ENCODE results near the gene ACOXL. TPM values are rescaled to one million over a fixed set of nuclear protein-coding genes. Genes with fewer than 3 reads are reported as not detected.

ACOXL gene
- total and polyA plus RNA-seq, 2 of the 8 experiments (the other 6 are each of a cell fraction or from before 2014, with no cell fraction given) = 11.4 to 20.6 TPM

DNA sequence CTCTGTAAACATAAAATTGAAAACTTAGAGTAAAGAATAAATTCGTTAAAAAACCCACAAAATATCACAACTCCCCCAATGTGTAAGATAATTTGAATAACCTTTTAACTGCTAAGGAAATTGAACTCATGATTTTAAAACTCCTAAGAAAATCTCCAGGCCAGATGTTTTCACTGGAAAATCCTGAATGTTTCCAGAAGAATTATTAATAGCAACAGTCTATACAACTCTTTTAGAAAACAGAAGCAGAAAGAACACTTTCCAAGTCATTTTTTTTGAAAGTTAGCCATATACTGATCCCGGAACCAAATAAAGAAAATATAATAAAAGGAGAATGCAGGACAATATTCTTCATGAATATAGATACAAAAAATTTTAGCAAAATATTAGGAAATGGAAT, 165.6 kb downstream of the ACOXL start:
- no peak for DNase-seq (ENCODE audit: low read depth in 1 of 2, low spot score in 2 of 2)
- Histone ChIP-seq H3K56ac (replicated peaks; ENCODE audit: insufficient read length, low read depth, low read length) (no peak overlapping the region), H3K27ac (ENCODE audit: low read depth, low read length) (no peak overlapping the region), H3K4ac (replicated peaks; ENCODE audit: insufficient read length, low read depth, low read length) (no peak overlapping the region), H3K79me1 (ENCODE audit: low read depth, low read length) (no peaks in the 10 kb centered on the region), H2BK5ac (ENCODE audit: low read depth, low read length) (no peak overlapping the region), H3K4me2 (ENCODE audit: insufficient read depth in 1 of 2, low read depth in 2 of 2, low read length in 2 of 2) (no peak overlapping the region), H2BK120ac (replicated peaks; ENCODE audit: low read depth, low read length) (no peak overlapping the region), H3K23me2 (ENCODE audit: low read depth, low read length) (no peaks in the 10 kb centered on the region), H3K27me3 (replicated peaks in 1 of 4; ENCODE audit: control insufficient read depth in 3 of 4, extremely low read depth in 1 of 4, insufficient read depth in 3 of 4, low read length in 3 of 4) (no peaks in the 10 kb centered on the region; a peak in 1 of 7 replicates), H3K18ac (ENCODE audit: extremely low read depth, low read length) (no peak overlapping the region), H3K4me1 (replicated peaks in 1 of 4; ENCODE audit: control insufficient read depth in 3 of 4, insufficient read depth in 4 of 4, low read length in 3 of 4) (no peaks in the 10 kb centered on the region), H2BK20ac (ENCODE audit: low read length) (no peak overlapping the region), H4K91ac (replicated peaks; ENCODE audit: insufficient read length, low read length) (no peak overlapping the region), H4K8ac (ENCODE audit: extremely low read depth, insufficient read depth, low read length) (no peak overlapping the region), H3K4me3 (ENCODE audit: extremely low read depth in 1 of 4, insufficient read depth in 2 of 4, low read depth in 3 of 4, low read length in 4 of 4) (no peak overlapping the region), H4K5ac (ENCODE audit: insufficient read length, low read depth, low read length) (no peak overlapping the region), H4K20me1 (replicated peaks in 1 of 2; ENCODE audit: control insufficient read depth in 1 of 2, insufficient read depth in 2 of 2, low read length in 2 of 2) (no peaks in the 10 kb centered on the region), H3K14ac (ENCODE audit: insufficient read length) (no peak overlapping the region), H2BK15ac (ENCODE audit: low read length) (no peak overlapping the region), H3K23ac (ENCODE audit: insufficient read length) (no peak overlapping the region), H2AFZ (ENCODE audit: low read length) (no peak overlapping the region), H3K9ac (replicated peaks in 1 of 4; ENCODE audit: extremely low read depth in 1 of 4, low read depth in 3 of 4, low read length in 3 of 4) (no peak overlapping the region), H3K9me3 (ENCODE audit: insufficient read depth in 2 of 2, low read depth in 1 of 2, low read length in 1 of 2) (no peaks in the 10 kb centered on the region), H3K79me2 (ENCODE audit: control insufficient read depth in 1 of 2, insufficient read depth in 2 of 2, low read length in 2 of 2) (no peaks in the 10 kb centered on the region), H3K36me3 (ENCODE audit: control insufficient read depth in 2 of 4, insufficient read depth in 4 of 4, low read length in 3 of 4) (no peaks in the 10 kb centered on the region), H2BK12ac (ENCODE audit: low read depth, low read length) (no peak overlapping the region), H2AK5ac (ENCODE audit: low read depth, low read length) (no peak overlapping the region)
- no peak for FAIRE-seq
- ChIA-PET CTCF (ENCODE audit: partially characterized antibody) (no interaction called here), POLR2A (ENCODE audit: partially characterized antibody) (no interaction called here)
- 88% methylated on average over 2 of the region's 2 CpGs; no CpG with 5 or more reads in 1 of the 2 experiments for WGBS, 2 experiments (ENCODE audit: extremely low coverage in 1 of 2, insufficient coverage in 1 of 2, insufficient read length in 1 of 2, insufficient replicate concordance in 2 of 2, low coverage in 1 of 2, low lambda C conversion rate in 2 of 2, missing lambda C conversion rate in 1 of 2)
- TF ChIP-seq KDM4A (IDR thresholded peaks at IDR 0.05; ENCODE audit: low read depth, low read length, severe bottlenecking) (no peak), BCL11A (IDR thresholded peaks at IDR 0.05; ENCODE audit: low read depth in 2 of 2, low read length in 2 of 2) (no peak), GABPA (IDR thresholded peaks at IDR 0.05; ENCODE audit: borderline replicate concordance, insufficient read depth, low read length) (no peak), SRF (IDR thresholded peaks at IDR 0.05; ENCODE audit: low read depth, low read length) (no peak), SIRT6 (IDR thresholded peaks at IDR 0.05; ENCODE audit: low read length) (no peak), CEBPB (IDR thresholded peaks at IDR 0.05; ENCODE audit: low read depth, low read length) (no peak), RXRA (IDR thresholded peaks at IDR 0.05; ENCODE audit: insufficient read depth, low read depth, low read length) (no peak), ASH2L (IDR thresholded peaks at IDR 0.05; ENCODE audit: low read length) (no peak), POU5F1 (IDR thresholded peaks at IDR 0.05; ENCODE audit: low read depth, low read length) (no peak), SP1 (IDR thresholded peaks at IDR 0.05; ENCODE audit: low read depth, low read length) (no peak), EGR1 (IDR thresholded peaks at IDR 0.05; ENCODE audit: borderline replicate concordance, low read depth, low read length) (no peak), SAP30 (IDR thresholded peaks at IDR 0.05; ENCODE audit: insufficient read depth, insufficient replicate concordance, low read length) (no peak), TAF1 (IDR thresholded peaks at IDR 0.05; ENCODE audit: low read depth, low read length) (no peak), CTBP2 (IDR thresholded peaks at IDR 0.05; ENCODE audit: borderline replicate concordance, insufficient read depth, insufficient read length, low read length) (no peak), SUZ12 (IDR thresholded peaks at IDR 0.05; ENCODE audit: low read length) (no peak)
